ENCODE data around the gene CHTF18.

DNA sequence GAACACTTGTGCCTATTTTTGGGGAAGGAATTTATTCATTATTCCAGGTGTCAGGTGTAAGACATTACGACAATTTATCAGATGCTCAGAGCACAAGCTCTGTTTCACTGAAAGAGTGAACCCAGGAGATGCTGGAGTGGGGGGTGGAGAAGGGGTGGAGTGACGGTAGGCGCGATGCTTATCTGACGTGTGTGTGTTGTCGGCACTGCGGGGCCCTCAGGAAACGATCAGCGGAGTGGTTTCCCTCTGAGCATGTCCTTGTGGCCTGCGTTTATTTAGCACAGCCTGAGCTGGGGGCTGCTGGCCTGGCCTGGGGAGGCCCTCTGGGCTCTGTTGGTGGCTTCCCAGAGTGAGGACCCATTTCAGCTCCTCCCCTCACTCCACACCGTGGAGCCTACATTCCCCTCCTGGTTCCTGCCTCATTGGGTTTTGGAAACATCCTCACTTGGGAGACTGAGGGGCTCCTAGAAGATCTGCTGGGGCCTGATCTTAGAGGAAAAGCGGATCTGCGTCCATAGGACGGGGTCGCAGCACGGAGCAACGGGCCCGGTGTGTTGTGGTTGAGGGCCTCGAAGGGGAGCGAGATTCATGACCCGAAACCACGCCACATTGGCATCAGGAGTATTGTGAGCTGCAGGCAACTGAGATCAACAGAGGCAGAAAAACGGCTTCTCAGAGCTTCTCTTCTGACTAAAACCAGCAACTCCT is 31.1 kb downstream of the CHTF18 start:
- TF ChIP-seq, protein P1, sequence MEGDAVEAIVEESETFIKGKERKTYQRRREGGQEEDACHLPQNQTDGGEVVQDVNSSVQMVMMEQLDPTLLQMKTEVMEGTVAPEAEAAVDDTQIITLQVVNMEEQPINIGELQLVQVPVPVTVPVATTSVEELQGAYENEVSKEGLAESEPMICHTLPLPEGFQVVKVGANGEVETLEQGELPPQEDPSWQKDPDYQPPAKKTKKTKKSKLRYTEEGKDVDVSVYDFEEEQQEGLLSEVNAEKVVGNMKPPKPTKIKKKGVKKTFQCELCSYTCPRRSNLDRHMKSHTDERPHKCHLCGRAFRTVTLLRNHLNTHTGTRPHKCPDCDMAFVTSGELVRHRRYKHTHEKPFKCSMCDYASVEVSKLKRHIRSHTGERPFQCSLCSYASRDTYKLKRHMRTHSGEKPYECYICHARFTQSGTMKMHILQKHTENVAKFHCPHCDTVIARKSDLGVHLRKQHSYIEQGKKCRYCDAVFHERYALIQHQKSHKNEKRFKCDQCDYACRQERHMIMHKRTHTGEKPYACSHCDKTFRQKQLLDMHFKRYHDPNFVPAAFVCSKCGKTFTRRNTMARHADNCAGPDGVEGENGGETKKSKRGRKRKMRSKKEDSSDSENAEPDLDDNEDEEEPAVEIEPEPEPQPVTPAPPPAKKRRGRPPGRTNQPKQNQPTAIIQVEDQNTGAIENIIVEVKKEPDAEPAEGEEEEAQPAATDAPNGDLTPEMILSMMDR (IDR thresholded peaks at IDR 0.05 in 2 of 3, conservative IDR thresholded peaks at IDR 0.05 in 1 of 3; ENCODE audit: insufficient read depth in 2 of 3, low read depth in 1 of 3, low read length in 3 of 3), result no peak
- TF ChIP-seq ZFX (CRISPR knock-in tag; IDR thresholded peaks at IDR 0.05), result no peak
- no peak for TF ChIP-seq NR2C1 (IDR thresholded peaks at IDR 0.05)
- no peak for TF ChIP-seq NR2C1 (tag; IDR thresholded peaks at IDR 0.05)
- TF ChIP-seq NBN (IDR thresholded peaks at IDR 0.05; ENCODE audit: low read depth), result no peak
- TF ChIP-seq NUFIP1 (IDR thresholded peaks at IDR 0.05; ENCODE audit: partially characterized antibody), result no peak
- TF ChIP-seq MEF2A (IDR thresholded peaks at IDR 0.05; ENCODE audit: control insufficient read depth, low read depth, low read length), result no peak
- TF ChIP-seq ZNF224 (CRISPR knock-in tag; IDR thresholded peaks at IDR 0.05), result no peak
- TF ChIP-seq ZBTB11 (CRISPR knock-in tag; IDR thresholded peaks at IDR 0.05), result no peak
- TF ChIP-seq ZNF707 (CRISPR knock-in tag; conservative IDR thresholded peaks at IDR 0.05), result no peak
- no peak for TF ChIP-seq GATA2 (CRISPR knock-in tag; IDR thresholded peaks at IDR 0.05)
- TF ChIP-seq SIX5 (IDR thresholded peaks at IDR 0.05; ENCODE audit: borderline replicate concordance in 1 of 2, insufficient read depth in 1 of 2, low read depth in 1 of 2, low read length in 2 of 2), result no peak
